Fibroblast of mammary gland (primary cell): ENCODE results near the gene ACAA2.
A peak's percentile ranks its signal among the peaks of the same experiment; 100 is the strongest.
"Not testable (repeated sequence)": the region's sequence is repeated elsewhere in the genome, so short reads cannot be mapped to it uniquely, and the experiment has no call there.

Experiments used
- DNase-seq: peaks from one replicate; pipeline ENCODE4 v3.0.0-alpha.2; 2010; ENCODE audit warnings: low read depth
- H3K4me3 ChIP-seq: 2 replicates; pipeline ENCODE4 v1.5.1; 2011; ENCODE audit warnings: low read depth, mild to moderate bottlenecking, low read length, moderate library complexity; ENCODE audit not compliant: control insufficient read depth
- TF ChIP-seq, protein P1 (sequence below): conservative IDR thresholded peaks from 2 replicates; pipeline ENCODE4 v1.5.1; 2011; ENCODE audit warnings: low read depth, low read length, inconsistent platforms; ENCODE audit not compliant: control insufficient read depth, insufficient read depth

ACAA2 gene

DNA sequence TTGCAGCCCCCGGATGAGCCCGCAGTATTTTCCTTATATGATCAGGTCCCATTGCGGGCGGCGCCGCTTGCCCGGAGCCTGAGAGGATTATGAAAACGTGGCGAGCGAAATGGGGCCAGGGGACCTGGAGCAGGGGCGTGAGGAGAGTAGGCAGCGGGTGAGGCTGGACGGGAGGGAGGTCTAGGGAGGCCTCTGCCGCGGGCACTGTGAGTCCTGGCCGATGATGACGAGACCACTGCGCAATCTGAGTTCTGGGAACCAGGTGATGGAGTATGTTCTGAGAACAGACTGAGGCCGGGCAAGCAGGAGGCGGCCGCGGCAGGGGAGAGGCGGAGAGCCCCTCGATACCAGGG lies 790 bp upstream of the ACAA2 start:
- TF ChIP-seq, protein P1, sequence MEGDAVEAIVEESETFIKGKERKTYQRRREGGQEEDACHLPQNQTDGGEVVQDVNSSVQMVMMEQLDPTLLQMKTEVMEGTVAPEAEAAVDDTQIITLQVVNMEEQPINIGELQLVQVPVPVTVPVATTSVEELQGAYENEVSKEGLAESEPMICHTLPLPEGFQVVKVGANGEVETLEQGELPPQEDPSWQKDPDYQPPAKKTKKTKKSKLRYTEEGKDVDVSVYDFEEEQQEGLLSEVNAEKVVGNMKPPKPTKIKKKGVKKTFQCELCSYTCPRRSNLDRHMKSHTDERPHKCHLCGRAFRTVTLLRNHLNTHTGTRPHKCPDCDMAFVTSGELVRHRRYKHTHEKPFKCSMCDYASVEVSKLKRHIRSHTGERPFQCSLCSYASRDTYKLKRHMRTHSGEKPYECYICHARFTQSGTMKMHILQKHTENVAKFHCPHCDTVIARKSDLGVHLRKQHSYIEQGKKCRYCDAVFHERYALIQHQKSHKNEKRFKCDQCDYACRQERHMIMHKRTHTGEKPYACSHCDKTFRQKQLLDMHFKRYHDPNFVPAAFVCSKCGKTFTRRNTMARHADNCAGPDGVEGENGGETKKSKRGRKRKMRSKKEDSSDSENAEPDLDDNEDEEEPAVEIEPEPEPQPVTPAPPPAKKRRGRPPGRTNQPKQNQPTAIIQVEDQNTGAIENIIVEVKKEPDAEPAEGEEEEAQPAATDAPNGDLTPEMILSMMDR = no peak
- H3K4me3 ChIP-seq = peak overlapping the region; percentile 89
- peak; percentile 75 for DNase-seq

GRCh38 chr18:49813069-49813318 lies 339 bp downstream of the ACAA2 start:
- TF ChIP-seq, protein P1 = no peak
- DNase-seq = peak; percentile 43
- H3K4me3 ChIP-seq = peak overlapping the region; percentile 89

- H3K4me3 ChIP-seq = peak overlapping the region; percentile 89
- TF ChIP-seq, protein P1 = no peak
- DNase-seq = no peak
Measured at GRCh38 chr18:49812286-49813068, 856 bp downstream of the ACAA2 start.

DNA sequence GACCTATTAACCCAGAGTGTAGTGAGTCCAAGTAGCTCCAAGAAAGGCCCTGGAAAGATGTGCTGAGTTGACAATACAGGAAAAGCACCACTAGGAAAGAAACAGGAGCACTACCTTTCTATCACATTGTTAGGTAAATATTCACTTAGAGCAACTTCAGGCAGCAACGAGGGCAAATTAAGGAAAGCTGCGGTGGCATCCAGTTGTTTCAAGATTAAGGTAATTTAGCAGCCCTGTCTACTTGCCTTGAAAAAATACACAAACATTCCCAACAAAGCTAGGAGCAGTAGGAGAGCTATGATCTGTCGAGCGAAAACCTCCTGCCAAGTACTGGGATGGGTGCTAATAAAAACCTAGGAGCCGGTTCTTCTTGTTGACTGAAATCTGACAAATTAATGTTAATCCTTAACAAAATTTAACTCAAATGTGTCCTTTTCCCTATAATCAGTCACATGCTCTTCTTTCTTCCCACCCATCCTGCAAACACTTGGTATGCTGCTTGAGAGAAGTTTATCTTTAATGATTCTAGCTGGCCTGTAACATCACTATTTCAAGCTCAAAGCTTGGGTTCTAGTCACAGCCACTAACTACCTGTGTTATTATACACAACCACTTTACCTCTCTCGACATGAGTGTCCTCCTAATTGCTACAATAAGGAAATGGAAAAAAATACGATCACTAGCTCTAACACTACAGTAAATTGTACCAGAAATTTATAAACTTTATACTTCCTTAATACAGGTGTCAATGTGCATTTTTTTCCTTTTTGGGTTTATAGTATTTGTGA lies 2.0 kb downstream of the ACAA2 start:
- TF ChIP-seq, protein P1 = no peak
- H3K4me3 ChIP-seq = no peak overlapping the region
- no peak for DNase-seq

DNA sequence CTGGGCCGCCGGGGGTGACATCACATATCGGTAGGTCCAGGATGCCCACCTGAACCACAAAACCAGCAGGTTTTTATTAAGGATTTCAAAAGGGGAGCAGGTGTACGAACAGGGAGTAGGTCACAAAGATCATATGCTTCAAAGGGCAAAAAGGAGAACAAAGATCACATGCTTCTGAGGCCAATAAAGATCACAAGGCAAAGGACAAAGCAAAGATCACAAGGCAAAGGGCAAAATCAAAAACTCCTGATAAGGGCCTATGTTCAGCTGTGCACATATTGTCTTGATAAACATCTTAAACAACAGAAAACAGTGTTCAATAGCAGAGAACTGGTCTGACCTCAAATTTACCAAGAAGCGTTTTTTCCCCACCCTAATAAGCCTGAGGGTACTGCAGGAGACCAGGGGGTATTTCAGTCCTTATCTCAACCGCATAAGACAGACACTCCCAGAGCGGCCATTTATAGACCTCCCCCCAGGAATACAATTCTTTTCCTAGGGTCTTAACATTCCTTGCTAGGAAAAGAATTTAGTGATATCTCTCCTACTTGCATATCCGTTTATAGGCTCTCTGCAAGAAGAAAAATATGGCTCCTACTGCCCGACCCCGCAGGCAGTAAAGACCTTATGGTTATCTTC lies 4.7 kb downstream of the ACAA2 start:
- H3K4me3 ChIP-seq, DNase-seq: not testable (repeated sequence)

DNA sequence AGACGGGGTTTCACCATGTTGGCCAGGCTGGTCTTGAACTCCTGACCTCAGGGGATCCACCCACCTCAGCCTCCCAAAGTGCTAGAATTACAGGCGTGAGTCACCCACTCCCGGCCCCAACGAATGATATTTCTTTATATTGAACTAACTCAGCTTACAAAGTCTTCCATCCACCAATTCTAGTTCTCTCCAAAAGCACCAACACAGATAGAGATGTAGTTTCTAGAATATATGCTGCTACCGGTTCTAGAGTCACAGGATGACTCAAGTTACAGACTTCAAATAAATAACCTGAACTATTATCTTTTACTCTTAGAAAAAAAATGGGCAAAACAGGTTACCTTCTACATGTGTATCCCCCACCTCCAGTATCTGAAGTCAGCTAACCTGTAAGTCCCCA lies 9.2 kb downstream of the ACAA2 start:
- no peak for DNase-seq
- TF ChIP-seq, protein P1 = no peak
- H3K4me3 ChIP-seq = no peak overlapping the region

GRCh38 chr18:49802623-49803022 lies 10.7 kb downstream of the ACAA2 start:
- no peak overlapping the region for H3K4me3 ChIP-seq
- no peak for DNase-seq
- TF ChIP-seq, protein P1 = no peak

GRCh38 chr18:49800491-49800890 lies 12.8 kb downstream of the ACAA2 start:
- not testable (repeated sequence) for DNase-seq, H3K4me3 ChIP-seq

- not testable (repeated sequence) for DNase-seq, H3K4me3 ChIP-seq
Measured at GRCh38 chr18:49799806-49800205, 13.5 kb downstream of the ACAA2 start.
